Measurements from ENCODE around the gene SPATA6L. TPM values are rescaled to one million over a fixed set of nuclear protein-coding genes. Genes with fewer than 3 reads are reported as not detected.

The SPATA6L gene
- total and polyA plus RNA-seq, 9 of the 15 experiments (the other 6 are each of a cell fraction or from before 2014, with no cell fraction given), result 0.03 to 1.00 (median 0.08) TPM; not detected in 4

DNA sequence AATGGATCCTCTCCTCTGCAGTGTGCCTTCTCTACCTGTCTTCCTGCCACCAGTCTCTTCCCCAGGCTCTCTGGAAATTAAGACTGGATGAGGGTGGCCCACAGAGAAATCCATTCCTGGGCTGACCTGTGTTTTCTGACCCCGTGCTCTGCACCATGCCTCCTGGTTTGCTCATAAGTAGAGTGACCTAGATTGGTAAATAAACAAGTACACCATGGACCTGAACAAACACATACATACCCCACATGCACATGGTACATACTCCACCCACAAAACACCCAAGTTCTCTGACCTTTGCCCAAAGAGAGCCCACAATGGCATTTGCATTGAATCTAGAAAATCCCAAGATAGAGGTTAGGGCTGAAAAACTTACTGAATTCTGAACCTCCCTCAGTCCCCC, 81.6 kb downstream of the SPATA6L start:
- intact Hi-C loops (cut with micrococcal nuclease), result no loop called here
- no peak for FAIRE-seq

More for the DNA sequence above, 81.6 kb downstream of the SPATA6L start:
- Histone ChIP-seq H3K27ac (ENCODE audit: extremely low read depth, low read depth, low read length) (no peak overlapping the region), H3K4me1 (replicated peaks in 1 of 2; ENCODE audit: control insufficient read depth in 2 of 2, insufficient read depth in 2 of 2, low read length in 2 of 2) (no peaks in the 10 kb centered on the region), H3K9ac (ENCODE audit: insufficient read depth in 1 of 2, low read depth in 2 of 2, low read length in 2 of 2) (no peak overlapping the region), H3K79me2 (ENCODE audit: control insufficient read depth, insufficient read depth, low read length) (no peaks in the 10 kb centered on the region), H4K20me1 (replicated peaks; ENCODE audit: control insufficient read depth, insufficient read depth, low read length) (no peaks in the 10 kb centered on the region), H3K36me3 (ENCODE audit: control insufficient read depth, insufficient read depth, low read length) (no peaks in the 10 kb centered on the region), H3K9me3 (replicated peaks; ENCODE audit: control insufficient read depth, insufficient read depth, low read depth, low read length) (no peaks in the 10 kb centered on the region), H3K27me3 (ENCODE audit: control insufficient read depth in 2 of 2, insufficient read depth in 2 of 2, low read length in 2 of 2) (peaks cover 0 to 5% of the 10 kb centered on the region in 2 experiments; a peak in 1 of 5 replicates), H3K9me1 (ENCODE audit: control insufficient read depth, insufficient read depth, low read length) (no peaks in the 10 kb centered on the region), H3K4me2 (ENCODE audit: insufficient read depth, low read length) (no peak overlapping the region), H2AFZ (ENCODE audit: low read depth, low read length) (no peak overlapping the region), H3K4me3 (no peak overlapping the region)
- TF ChIP-seq ESRRB (CRISPR knock-in tag; IDR thresholded peaks at IDR 0.05; ENCODE audit: borderline replicate concordance) (no peak), ZNF436 (CRISPR knock-in tag; IDR thresholded peaks at IDR 0.05) (no peak), TEAD2 (tag; IDR thresholded peaks at IDR 0.05) (no peak), SP1 (CRISPR knock-in tag; IDR thresholded peaks at IDR 0.05) (no peak), MXI1 (IDR thresholded peaks at IDR 0.05; ENCODE audit: low read depth, low read length) (no peak), ZNF695 (CRISPR knock-in tag; IDR thresholded peaks at IDR 0.05) (no peak)
- TF ChIP-seq, protein P1, sequence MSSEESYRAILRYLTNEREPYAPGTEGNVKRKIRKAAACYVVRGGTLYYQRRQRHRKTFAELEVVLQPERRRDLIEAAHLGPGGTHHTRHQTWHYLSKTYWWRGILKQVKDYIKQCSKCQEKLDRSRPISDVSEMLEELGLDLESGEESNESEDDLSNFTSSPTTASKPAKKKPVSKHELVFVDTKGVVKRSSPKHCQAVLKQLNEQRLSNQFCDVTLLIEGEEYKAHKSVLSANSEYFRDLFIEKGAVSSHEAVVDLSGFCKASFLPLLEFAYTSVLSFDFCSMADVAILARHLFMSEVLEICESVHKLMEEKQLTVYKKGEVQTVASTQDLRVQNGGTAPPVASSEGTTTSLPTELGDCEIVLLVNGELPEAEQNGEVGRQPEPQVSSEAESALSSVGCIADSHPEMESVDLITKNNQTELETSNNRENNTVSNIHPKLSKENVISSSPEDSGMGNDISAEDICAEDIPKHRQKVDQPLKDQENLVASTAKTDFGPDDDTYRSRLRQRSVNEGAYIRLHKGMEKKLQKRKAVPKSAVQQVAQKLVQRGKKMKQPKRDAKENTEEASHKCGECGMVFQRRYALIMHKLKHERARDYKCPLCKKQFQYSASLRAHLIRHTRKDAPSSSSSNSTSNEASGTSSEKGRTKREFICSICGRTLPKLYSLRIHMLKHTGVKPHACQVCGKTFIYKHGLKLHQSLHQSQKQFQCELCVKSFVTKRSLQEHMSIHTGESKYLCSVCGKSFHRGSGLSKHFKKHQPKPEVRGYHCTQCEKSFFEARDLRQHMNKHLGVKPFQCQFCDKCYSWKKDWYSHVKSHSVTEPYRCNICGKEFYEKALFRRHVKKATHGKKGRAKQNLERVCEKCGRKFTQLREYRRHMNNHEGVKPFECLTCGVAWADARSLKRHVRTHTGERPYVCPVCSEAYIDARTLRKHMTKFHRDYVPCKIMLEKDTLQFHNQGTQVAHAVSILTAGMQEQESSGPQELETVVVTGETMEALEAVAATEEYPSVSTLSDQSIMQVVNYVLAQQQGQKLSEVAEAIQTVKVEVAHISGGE (CRISPR knock-in tag; IDR thresholded peaks at IDR 0.05), result no peak
- TF ChIP-seq, protein P2, sequence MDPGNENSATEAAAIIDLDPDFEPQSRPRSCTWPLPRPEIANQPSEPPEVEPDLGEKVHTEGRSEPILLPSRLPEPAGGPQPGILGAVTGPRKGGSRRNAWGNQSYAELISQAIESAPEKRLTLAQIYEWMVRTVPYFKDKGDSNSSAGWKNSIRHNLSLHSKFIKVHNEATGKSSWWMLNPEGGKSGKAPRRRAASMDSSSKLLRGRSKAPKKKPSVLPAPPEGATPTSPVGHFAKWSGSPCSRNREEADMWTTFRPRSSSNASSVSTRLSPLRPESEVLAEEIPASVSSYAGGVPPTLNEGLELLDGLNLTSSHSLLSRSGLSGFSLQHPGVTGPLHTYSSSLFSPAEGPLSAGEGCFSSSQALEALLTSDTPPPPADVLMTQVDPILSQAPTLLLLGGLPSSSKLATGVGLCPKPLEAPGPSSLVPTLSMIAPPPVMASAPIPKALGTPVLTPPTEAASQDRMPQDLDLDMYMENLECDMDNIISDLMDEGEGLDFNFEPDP (CRISPR knock-in tag; IDR thresholded peaks at IDR 0.05), result no peak
- in situ Hi-C loops (cut with MboI), result no loop called here
- DNase-seq (ENCODE audit: extremely low read depth in 1 of 4, low spot score in 3 of 4) (no peak), ATAC-seq (no peak)
- 0% methylated on average over 1 of the region's 1 CpG for WGBS (ENCODE audit: insufficient coverage, low coverage, missing lambda C conversion rate)
- no TSS peak for BruUV-seq (replicated peaks)
- POLR2A ChIA-PET, result no interaction called here
- CTCF ChIA-PET (ENCODE audit: low intra/inter-chr PET ratio), result no interaction called here

All from K562 (cell line).